AG20443 (cell line): Measurements from ENCODE around the gene HPCAL1.

Experiments
- DNase-seq: peaks from one replicate; pipeline ENCODE4 v3.0.0; 2012; ENCODE audit warnings: low spot score, mixed read lengths

HPCAL1 gene

DNA sequence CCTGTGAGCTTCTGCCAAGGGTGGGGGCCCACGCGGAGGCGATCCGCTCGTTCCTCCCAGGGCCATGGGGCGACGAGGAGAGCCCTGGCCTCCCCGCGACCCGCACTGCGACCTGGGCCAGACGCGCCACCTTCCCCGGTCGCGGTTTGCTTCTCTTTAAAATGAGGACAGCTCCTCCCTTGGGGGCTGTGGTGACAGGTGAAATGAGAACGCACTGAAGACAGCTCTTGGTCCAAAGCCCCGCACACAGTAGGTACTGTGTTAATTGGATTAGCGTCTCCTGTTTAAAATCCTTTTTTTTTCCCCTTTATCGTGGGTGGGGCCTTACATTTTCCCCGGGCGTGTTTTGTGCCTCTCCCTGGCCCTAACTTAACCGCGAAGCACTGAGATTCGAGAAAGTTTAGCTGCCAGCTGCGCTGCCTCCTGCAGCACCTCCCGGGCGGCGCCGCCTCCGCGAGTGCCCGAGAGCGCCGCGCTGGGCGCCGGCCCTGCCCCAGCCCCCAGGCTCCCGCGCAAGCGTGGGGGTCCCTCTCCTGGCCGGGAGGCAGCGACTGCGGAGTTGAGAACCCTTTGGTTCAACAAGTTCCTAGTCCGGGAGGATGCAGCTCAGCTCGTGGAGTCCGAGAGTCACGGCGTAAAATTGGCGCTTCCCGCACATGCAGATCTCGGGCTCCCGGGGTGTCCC, 1.1 kb downstream of the HPCAL1 start:
- peak; percentile 70 for DNase-seq

DNA sequence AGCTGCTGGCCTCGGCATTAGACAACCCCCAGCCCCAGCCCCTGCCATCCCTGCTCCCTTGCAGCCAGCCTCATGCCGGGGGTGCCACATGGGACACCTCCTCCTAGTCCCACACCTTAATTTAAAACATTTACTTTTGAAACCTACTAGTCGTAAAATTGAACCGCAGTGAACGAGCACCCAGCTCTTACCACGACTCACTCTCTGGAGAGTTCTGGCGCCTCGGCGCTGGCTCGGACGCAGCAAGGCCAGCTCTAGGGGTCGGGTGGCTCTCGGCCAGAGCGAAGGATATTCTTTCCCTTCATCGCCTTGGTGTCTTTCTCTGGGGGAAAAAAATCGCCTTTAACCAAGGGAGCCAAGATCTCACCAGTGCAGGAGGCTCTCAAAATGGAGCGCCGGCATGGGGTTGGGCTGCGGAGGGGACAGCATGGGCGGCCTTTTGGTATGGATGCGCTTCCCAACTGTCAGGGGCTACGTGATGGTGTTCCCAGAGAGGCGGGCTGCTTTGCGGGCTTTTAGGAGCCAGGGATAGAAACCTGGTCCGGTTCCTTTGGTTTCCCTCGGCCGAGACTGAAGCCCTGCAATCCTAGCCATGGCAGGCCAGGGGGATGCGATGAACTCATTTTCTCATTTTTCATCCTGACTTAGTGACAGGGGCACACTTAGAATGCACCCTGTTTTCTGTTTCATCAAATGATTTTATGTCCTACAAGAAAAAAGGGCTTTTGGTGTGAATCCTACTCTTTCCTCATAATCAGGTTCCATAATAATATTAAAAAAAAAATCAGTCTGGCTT, 2.0 kb downstream of the HPCAL1 start:
- no peak for DNase-seq

DNA sequence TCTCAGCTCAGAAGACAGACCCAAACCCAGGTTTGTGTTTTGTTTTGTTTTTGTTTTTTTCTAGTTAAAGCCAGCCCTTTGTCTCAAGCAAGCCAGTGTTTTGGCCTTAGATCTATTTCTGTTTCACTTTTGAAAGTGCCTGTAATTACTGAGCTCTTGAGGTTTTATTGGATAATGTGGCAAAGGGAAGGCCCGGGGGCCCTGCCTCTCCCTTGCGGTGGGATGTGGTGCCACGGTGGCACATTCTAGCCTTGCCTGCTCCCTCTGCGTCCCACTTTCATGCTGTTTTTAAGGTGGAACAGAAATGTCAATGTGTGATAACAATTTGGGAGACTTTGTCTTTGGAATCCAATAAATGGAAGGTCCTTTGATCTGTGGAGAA, 2.5 kb downstream of the HPCAL1 start:
- peak; percentile 34 for DNase-seq

DNA sequence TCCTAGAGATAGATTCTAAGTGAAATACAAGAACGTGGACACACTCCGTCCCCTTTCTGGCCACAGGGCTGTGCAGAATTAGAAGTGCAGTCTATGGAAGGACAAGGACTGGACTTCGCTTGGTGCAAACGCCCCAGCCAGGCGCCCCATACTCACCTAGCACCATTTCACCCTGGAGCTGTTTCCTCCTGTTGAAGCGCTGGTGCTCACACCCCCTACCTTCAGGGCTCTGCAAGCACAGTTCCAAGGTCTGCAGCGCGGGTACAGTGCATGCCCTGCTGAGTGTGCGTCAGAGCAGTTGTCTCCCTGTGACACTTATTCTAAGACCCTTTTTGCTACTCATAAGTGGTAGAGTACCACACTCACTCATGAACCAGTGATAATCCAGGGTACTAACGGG, 3.0 kb downstream of the HPCAL1 start:
- DNase-seq, result no peak

DNA sequence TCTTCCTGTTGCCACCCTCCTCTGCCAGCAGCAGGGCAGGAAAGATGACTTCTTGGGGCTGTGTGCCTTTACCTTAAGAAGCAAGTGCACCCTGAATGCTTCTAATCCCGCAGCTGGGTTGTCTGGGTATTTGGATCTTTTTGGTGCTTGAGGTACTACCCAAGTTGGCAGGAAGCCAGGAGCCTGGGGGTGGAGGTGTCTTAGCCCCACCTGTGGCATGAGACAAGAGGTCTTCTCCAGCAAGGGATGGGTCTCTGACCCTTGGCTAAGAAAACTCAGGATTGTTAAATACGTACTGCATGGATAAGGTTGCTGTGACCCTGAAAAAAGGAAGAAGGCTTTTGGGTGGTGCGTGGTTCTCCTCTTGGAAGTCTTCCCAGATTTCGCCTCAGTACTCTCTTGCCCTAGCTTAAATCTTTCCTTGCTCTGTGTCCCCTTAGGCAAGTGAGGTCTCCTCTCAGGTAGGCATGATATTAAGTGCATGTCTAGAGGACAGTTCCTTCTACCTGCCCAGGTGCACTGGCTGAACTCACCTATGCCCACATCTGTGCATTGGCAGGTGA, 4.3 kb downstream of the HPCAL1 start:
- no peak for DNase-seq

DNA sequence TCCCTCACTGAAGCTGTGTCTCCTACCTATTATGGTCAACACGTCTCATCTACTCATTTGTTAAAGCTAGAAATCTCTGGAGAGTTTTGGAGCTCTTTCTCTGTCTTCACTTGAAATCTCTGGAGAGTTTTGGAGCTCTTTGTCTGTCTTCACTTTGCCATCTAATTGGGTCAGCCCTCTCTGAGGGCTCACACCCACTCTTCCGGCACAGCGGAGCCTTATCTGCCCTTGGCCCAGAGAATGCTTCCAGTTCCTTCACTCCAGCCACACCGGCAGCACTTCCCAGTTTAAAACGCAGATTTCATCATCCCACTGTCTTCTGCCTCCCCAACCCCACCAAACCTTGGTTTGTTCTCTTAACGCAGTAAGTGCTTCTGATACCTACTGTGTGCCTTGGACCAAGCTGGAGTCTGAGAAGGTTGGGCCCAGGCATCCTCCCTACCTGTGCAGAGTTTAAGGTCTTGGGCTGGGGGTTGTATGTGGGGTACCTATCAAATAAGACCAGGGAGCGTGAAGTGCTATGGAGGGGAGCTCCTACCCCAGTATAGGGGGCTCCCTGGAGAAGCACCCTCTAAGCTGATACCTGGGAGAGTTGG, 5.0 kb downstream of the HPCAL1 start:
- DNase-seq, result no peak

DNA sequence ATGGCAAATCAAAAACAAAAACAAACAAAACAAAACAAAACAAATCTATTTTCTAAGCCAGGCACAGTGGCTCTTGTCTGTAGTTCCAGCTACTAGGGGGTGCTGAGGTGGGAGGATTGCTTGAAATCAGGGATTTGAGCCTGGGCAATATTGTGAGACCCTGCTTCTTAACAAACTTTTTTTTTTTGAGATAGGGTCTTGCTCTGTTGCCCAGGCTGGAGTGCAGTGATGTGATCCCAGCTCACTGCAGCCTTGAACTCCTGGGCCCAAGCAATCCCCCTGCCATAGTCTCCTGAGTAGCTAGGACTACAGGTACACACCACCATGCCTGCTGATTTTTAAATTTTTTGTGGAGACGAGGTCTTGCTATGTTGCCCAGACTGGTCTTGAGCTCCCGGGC, 6.2 kb downstream of the HPCAL1 start:
- no peak for DNase-seq

DNA sequence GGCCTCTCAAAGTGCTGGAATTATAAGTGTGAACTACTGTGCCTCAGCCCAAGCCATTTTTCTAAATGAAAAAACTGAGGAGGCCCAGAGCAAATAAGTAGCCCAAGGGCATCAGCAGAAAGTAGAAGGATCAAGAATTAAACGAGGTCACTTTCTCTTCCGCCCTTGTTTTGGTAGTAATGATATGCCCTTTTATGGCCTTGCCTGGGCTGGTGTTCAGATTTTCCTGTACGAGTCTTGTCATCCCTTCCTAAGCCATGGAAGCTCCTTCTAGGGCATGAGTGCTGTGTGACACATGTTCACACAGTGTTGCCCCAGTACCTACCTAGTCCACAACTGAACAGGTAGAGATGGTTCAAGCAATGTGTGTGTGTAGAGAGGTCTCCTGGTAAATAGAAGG, 6.6 kb downstream of the HPCAL1 start:
- DNase-seq, result peak; percentile 46

DNA sequence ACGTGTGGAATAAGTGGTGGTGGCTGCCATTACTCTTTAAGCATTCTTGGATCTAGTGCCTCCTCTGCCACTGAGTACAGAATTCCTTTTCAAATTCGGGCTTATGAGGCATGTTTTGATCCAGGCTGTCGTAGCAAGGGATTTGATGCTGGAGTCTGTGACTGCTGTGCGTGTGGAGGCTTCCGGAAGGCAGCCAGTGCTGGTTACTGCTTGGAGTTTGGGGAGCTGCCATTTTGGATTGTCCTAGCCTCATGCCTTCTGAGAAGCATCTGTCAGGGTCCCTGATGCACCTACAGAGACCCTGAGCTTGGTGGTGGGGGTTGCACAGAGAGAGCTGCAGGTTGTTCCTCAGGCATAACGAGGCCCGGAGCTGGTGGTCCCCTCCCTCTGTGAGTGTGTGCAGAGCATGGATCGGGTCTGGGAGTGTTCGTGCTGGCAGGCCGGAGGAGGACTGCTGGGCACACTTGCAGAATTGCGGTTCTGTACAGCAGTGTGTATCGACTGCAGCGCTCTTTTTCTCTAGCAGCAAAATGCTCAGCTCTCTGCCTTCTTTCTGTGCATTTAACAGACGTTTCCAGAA, 7.7 kb downstream of the HPCAL1 start:
- DNase-seq, result no peak

DNA sequence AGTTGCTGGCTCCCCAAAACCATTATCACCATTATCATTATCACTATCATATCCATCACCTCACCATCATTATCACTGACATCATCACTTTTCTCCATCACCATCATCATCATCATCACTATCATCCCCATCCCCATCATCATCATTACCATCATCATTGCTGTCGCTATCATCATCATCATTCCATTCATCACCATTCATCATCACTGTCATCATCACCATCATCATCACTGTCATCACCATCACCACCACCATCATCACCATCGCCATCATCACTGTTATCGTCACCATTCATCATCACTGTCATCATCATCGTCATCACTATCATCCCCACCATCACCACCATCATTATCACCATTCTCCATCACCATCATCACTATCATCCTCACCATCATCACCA, 9.0 kb downstream of the HPCAL1 start:
- no peak for DNase-seq

DNA sequence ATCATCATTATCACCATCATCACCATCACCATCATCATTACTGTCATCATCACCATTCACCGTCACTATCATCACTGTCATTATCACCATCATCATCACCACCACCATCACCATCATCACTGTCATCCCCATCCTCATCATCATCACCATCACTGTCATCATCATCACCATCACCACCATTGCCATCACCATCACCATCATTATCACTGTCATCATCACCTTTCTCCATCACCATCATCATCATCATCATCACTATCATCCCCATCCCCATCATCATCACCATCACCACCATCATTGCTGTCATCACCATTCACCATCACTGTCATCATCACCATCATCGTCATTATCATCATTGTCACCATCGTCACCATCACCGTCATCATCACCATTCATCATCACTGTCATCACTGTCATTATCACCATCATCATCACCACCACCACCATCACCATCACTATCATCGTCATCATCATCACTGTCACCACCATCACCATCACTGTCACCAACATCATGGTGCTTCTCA, 9.8 kb downstream of the HPCAL1 start:
- no peak for DNase-seq

DNA sequence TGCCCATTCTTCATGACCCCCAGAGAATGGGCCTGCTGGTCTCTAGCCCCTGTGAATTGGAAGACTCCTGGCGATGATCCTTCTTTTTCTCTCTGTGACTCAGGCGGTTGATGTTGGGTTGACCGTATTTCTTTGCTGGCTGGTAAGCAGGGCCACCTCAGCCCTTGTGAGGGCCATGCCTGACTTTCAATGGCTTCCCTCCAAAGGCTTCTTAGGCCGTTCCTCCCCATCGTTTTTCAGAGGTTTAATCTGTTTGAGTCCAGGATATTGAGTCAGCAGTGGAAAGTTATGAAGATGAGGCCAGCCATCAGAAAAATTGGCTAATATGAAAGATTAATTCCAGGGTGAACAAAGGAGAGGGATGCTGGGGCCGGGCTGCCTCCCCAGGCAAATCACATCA, 13.6 kb downstream of the HPCAL1 start:
- DNase-seq, result peak; percentile 79

DNA sequence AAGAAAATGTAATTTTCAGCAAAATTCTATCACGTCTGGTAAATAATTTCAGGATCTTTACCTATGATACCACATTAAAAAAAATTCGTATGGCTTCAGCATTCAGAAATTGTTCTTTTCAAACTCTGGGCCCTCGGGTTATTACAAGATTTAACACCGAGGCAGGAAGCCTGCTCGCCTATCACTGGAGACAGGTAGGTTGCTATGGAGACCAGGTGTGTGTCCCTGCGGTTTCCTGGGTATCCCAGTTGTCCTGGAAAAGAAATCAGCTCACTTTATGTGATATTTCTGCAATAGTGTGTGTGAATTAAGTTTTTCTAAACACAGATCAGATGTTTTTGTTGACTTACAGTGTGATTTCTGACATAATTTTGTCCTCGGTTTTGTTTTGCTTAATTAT, 14.2 kb downstream of the HPCAL1 start:
- no peak for DNase-seq

DNA sequence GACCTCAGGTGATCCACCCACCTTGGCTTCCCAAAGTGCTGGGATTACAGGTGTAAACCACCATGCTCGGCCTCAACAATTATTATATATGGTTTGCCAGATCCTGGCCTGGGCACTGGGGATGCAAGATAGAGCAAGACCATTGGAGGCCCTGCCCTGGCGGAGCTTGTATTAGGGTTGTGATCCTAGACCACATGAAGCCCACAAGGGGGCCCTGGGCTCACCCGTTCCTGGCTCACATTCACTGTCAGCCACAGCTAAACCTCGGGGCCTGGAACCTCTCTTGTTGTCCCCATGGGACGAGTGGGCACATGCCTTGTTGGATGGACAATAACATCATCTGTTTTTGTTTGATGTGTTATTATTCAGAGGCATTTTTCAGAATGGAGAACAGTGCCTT, 14.9 kb downstream of the HPCAL1 start:
- DNase-seq, result no peak

DNA sequence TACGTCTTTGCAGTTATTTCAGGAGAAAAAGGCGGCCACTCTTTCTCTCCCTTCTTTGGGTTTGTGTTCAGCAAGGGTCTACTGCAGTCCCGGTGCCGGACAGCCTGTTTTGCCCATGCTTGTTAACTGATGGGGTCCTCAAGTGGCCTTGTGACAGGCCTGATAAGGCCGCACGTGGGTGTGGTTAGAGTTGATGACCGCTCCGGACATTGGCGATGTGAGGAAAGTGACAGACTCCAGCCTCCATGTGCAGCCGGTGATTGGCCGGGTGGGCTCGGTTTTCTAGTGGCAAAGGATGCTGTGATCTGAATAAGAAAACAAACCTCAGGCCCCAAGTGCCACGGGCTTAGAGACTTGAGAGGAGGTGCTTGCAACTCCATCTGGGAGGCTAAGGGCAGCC, 15.6 kb downstream of the HPCAL1 start:
- no peak for DNase-seq

DNA sequence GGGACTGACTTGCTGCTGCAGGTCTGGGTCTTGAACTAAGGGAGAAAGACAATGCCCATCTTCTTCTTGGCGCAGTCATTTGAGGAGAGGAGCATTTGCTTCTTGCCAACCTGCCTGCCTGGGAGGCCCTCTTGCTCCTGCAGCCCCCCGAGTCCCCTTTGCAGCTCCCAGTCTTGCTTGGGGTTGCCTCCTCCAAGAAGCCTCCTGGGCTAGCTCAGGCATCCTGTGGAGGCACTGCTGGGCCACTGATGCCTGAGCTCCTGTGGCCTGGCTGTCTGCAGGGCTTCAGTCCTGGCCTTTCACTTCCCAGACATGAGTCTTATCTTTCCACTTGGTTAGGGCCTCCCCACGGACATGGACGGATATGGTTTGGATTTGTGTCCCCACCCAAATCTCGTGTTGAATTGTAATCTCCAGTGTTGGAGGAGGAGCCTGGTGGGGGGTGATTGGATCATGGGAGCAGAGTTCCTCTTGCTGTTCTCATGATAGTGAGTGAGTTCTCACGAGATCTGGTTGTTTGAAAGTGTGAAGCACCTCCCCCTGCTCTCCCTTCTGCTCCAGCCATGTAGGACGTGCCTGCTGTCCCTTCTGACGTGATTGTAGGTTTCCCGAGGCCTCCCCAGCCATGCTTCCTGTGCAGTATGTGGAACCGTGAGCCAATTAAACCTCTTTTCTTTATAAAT, 17.3 kb downstream of the HPCAL1 start:
- DNase-seq, result no peak

DNA sequence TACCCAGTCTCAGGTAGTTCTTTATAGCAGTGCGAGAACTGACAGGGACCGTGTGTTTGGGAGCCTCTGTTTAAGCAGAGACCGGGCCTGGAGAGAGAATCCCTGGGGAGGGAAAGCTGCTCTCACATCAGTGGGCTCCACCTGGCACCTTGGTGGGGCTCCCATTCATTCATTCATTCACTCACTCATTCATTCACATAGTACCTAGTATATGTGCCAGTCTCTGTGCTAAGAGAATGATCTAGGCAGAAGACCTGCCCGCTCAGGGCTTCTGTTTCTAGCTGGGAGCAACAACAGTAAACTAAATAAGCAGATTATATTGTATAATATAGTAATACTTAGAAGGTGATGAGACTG, 17.8 kb downstream of the HPCAL1 start:
- DNase-seq, result no peak

DNA sequence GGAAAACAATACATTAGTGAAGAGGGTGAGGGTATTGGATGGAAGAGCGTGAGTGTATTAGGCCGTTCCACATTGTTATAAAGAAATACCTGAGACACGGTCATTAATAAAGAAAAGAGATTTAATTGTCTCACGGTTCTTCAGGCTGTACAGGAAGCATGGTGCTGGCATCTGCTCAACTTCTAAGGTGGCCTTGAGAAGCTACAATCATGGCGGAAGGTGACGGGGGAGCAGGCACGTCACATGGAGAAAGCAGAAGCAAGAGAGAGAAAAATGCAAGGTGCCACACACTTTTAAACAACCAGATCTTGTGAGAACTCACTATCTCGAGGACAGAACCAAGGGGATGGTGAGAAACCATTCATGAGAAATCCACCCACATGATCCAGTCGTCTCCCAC, 18.2 kb downstream of the HPCAL1 start:
- DNase-seq, result no peak

DNA sequence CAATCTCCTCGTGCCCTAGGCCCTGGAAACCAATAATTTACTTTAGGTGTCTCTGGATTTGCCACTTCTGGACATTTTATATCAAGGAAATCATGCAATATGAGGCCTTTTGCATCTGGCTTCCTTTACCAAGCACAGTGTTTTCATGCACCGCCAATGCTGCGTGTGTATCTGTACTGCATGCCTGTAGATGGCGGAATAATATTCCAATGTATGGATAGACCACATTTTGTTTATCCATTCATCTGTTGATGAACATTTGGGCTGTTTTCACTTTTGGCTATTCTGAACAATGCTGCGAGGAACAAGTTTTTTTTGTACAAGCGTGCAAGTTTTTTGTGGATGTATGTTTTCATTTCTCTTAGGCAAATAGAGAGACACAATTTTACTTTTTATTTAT, 18.9 kb downstream of the HPCAL1 start:
- DNase-seq, result no peak

DNA sequence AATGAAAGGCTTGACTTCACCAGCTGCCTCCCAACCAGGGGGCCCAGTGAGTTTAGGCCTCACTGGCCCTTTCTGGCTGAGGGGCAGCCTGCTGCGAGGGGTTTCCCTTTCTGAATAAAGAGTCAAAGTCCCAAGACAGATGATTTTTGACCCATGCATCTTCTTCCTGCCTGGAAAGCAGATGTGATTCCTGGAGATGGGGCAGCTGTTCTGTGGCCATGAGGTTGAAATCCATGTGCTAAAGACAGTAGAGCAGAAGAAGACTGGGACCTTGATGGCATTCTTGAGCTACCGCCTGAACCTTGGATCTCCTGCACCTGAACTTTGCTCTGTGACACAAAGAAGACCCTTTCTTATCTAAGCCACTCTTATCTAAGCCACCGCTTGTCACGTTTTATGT, 19.8 kb downstream of the HPCAL1 start:
- no peak for DNase-seq

DNA sequence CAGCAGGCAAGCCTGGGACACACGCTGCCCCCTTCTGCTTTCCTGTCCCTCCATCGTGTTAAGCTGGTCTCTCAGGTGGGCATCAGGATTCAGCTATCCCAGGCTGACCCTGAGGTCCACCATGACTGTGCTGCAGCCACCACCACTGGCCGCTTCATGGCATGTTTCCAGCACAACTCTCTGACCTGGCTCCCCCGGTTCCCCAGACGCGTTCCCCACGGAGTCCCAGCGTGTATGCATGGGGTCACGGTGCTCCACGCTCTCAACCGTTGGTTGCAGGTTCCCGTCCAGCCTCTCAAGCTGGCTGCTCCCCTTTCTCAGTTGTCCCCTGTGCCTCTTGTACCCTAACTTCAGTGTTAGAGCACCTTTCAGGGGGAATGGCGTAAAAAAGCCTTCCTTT, 20.3 kb downstream of the HPCAL1 start:
- DNase-seq, result no peak

DNA sequence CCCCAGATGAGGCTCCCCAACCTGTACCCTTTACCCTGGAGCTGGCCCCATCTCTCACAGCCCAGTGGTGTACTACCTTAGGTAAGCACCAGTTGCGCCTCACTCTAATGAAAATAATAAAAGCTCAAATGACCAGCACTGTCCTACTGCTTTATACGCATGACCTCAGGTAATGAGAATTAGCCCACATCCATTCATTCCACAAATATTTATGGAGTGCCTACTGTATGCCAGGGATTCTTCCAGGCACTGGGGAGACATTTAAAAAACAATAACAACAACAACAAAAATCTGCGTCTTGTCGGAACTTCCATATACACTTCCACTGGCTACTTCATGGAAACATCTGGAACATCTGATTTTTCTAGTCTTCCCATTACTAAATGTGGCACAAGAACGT, 20.8 kb downstream of the HPCAL1 start:
- no peak for DNase-seq
